Neural cell (in vitro differentiated cells): ENCODE results near the gene C6orf120. TPM values are rescaled to one million over a fixed set of nuclear protein-coding genes. Genes with fewer than 3 reads are reported as not detected.

Experiments
- H2AFZ ChIP-seq: fragments of 200-600, 300-800 bp; sonication (generic), shearing (Covaris generic); 2 replicates; pipeline ENCODE4 v1.6.0; 2014; ENCODE audit warnings: low read depth, mild to moderate bottlenecking, antibody characterized with exemption, low read length, moderate library complexity
- H3F3A ChIP-seq: fragments of 200-600 bp; shearing (Covaris generic); 2 replicates; pipeline ENCODE4 v1.6.1; 2016; ENCODE audit warnings: mild to moderate bottlenecking, moderate library complexity, mixed read lengths, antibody characterized with exemption, low read length; ENCODE audit not compliant: insufficient read depth, poor library complexity, severe bottlenecking
- H3K27ac ChIP-seq: fragments of 200-600, 300-800 bp; sonication (generic), shearing (Covaris generic); 2 replicates; pipeline ENCODE4 v1.5.1; 2014; ENCODE audit warnings: mild to moderate bottlenecking, low read length, moderate library complexity
- H3K27me3 ChIP-seq: fragments of 300-800, 200-600 bp; sonication (generic), shearing (Covaris generic); 2 replicates; pipeline ENCODE4 v1.6.0; 2014; ENCODE audit warnings: mild to moderate bottlenecking, low read depth, low read length, moderate library complexity; ENCODE audit not compliant: insufficient read depth
- H3K36me3 ChIP-seq: fragments of 300-800, 200-600 bp; sonication (generic), shearing (Covaris generic); 2 replicates; pipeline ENCODE4 v1.5.1; 2014; ENCODE audit warnings: mild to moderate bottlenecking, antibody characterized with exemption, low read length, moderate library complexity; ENCODE audit not compliant: insufficient read depth
- H3K4me2 ChIP-seq: fragments of 300-800, 200-600 bp; sonication (generic), shearing (Covaris generic); 2 replicates; pipeline ENCODE4 v1.6.0; 2014; ENCODE audit warnings: mild to moderate bottlenecking, low read length
- H3K4me3 ChIP-seq: fragments of 300-800, 200-600 bp; sonication (generic), shearing (Covaris generic); 2 replicates; pipeline ENCODE4 v1.5.1; 2014; ENCODE audit warnings: mild to moderate bottlenecking, low read length, moderate library complexity
- H3K79me2 ChIP-seq: fragments of 200-600 bp; shearing (Covaris generic); replicated peaks from 2 replicates; pipeline ENCODE4 v1.6.0; 2014; ENCODE audit warnings: mild to moderate bottlenecking, low read length, moderate library complexity; ENCODE audit not compliant: insufficient read depth
- H3K9ac ChIP-seq: fragments of 300-800, 200-600 bp; sonication (generic), shearing (Covaris generic); 2 replicates; pipeline ENCODE4 v1.6.1; 2016; ENCODE audit warnings: mild to moderate bottlenecking, low read length, mixed read lengths
- H3K9me2 ChIP-seq: fragments of 200-600 bp; shearing (Covaris generic); 2 replicates; pipeline ENCODE4 v1.6.1; 2016; ENCODE audit warnings: mild to moderate bottlenecking, low read length, mixed read lengths; ENCODE audit not compliant: insufficient read depth
- H3K9me3 ChIP-seq: fragments of 200-600, 300-800 bp; sonication (generic), shearing (Covaris generic); 2 replicates; pipeline ENCODE4 v1.6.1; 2016; ENCODE audit warnings: mild to moderate bottlenecking, mixed run types, low read length, moderate library complexity, mixed read lengths
- H4K20me1 ChIP-seq: fragments of 200-600 bp; shearing (Covaris generic); 2 replicates; pipeline ENCODE4 v1.6.1; 2016; ENCODE audit warnings: mild to moderate bottlenecking, mixed run types; ENCODE audit not compliant: insufficient read depth
- EP300 ChIP-seq: fragments of 450-650 bp; conservative IDR thresholded peaks from 2 replicates; pipeline ENCODE4 v1.6.1; 2014; ENCODE audit warnings: antibody characterized with exemption, mild to moderate bottlenecking, moderate library complexity; ENCODE audit not compliant: poor library complexity, severe bottlenecking
- EZH2 ChIP-seq: fragments of 200-600, 300-800 bp; shearing (Covaris generic), sonication (generic); IDR thresholded peaks from 2 replicates; pipeline ENCODE4 v1.6.1; 2014; ENCODE audit warnings: antibody characterized with exemption, low read length, borderline replicate concordance, mild to moderate bottlenecking; ENCODE audit not compliant: insufficient read depth, poor library complexity, severe bottlenecking
- MXI1 ChIP-seq: fragments of 450-650 bp; conservative IDR thresholded peaks from 2 replicates; pipeline ENCODE4 v1.6.1; 2014; ENCODE audit warnings: antibody characterized with exemption, mild to moderate bottlenecking; ENCODE audit not compliant: poor library complexity, severe bottlenecking
- POLR2AphosphoS5 ChIP-seq: IDR thresholded peaks from 2 replicates; pipeline ENCODE4 v1.6.1; 2012
- RAD21 ChIP-seq: fragments of 450-650 bp; conservative IDR thresholded peaks from 2 replicates; pipeline ENCODE4 v1.6.1; 2014; ENCODE audit warnings: antibody characterized with exemption, mild to moderate bottlenecking, moderate library complexity
- SMC3 ChIP-seq: fragments of 450-650 bp; conservative IDR thresholded peaks from 2 replicates; pipeline ENCODE4 v1.6.1; 2014; ENCODE audit warnings: antibody characterized with exemption, mild to moderate bottlenecking, moderate library complexity; ENCODE audit not compliant: poor library complexity
- TAF1 ChIP-seq: IDR thresholded peaks from 2 replicates; pipeline ENCODE4 v1.6.1; 2012; ENCODE audit warnings: low read depth
- polyA plus RNA-seq: library from polyadenylated mRNA; depleted of rRNA; stranded (reverse); fragments of >200 nt; gene quantifications from 2 replicates; pipeline ENCODE4 v1.2.3, GENCODE V29; 2014
- TF ChIP-seq, protein P1 (sequence below): IDR thresholded peaks from 2 replicates; pipeline ENCODE4 v1.6.1; 2012; ENCODE audit warnings: borderline replicate concordance
- TF ChIP-seq, protein P2 (sequence below): fragments of 450-650 bp; IDR thresholded peaks from 2 replicates; pipeline ENCODE4 v1.5.1; 2014; ENCODE audit warnings: antibody characterized with exemption, mild to moderate bottlenecking, moderate library complexity; ENCODE audit not compliant: poor library complexity, severe bottlenecking

The C6orf120 gene
- polyA plus RNA-seq, 1 donor from 2014 or later: 17.8 TPM

DNA sequence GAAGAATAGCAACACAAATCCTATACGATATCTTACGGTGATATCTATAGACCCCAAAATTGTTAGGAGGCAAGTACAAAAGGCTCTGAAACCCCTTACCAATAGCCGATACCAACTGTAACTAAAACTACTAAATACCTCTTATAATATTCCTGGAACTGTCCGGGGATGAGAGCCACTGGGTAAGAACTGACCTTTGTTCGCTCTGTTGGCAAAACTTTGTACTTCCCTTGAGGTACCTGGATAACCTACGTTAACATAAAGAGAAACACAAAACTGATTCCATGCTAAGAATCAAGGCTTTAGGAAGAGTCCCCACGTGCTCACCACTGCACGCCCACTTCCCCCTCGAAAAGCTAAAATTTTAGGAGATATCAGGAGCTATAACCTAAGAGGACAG is 12.7 kb downstream of the C6orf120 start:
- TF ChIP-seq, protein P1, sequence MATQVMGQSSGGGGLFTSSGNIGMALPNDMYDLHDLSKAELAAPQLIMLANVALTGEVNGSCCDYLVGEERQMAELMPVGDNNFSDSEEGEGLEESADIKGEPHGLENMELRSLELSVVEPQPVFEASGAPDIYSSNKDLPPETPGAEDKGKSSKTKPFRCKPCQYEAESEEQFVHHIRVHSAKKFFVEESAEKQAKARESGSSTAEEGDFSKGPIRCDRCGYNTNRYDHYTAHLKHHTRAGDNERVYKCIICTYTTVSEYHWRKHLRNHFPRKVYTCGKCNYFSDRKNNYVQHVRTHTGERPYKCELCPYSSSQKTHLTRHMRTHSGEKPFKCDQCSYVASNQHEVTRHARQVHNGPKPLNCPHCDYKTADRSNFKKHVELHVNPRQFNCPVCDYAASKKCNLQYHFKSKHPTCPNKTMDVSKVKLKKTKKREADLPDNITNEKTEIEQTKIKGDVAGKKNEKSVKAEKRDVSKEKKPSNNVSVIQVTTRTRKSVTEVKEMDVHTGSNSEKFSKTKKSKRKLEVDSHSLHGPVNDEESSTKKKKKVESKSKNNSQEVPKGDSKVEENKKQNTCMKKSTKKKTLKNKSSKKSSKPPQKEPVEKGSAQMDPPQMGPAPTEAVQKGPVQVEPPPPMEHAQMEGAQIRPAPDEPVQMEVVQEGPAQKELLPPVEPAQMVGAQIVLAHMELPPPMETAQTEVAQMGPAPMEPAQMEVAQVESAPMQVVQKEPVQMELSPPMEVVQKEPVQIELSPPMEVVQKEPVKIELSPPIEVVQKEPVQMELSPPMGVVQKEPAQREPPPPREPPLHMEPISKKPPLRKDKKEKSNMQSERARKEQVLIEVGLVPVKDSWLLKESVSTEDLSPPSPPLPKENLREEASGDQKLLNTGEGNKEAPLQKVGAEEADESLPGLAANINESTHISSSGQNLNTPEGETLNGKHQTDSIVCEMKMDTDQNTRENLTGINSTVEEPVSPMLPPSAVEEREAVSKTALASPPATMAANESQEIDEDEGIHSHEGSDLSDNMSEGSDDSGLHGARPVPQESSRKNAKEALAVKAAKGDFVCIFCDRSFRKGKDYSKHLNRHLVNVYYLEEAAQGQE: no peak
- TF ChIP-seq POLR2AphosphoS5 (no peak), EP300 (no peak), EZH2 (no peak), TAF1 (no peak), SMC3 (no peak), RAD21 (no peak), MXI1 (no peak)
- TF ChIP-seq, protein P2, sequence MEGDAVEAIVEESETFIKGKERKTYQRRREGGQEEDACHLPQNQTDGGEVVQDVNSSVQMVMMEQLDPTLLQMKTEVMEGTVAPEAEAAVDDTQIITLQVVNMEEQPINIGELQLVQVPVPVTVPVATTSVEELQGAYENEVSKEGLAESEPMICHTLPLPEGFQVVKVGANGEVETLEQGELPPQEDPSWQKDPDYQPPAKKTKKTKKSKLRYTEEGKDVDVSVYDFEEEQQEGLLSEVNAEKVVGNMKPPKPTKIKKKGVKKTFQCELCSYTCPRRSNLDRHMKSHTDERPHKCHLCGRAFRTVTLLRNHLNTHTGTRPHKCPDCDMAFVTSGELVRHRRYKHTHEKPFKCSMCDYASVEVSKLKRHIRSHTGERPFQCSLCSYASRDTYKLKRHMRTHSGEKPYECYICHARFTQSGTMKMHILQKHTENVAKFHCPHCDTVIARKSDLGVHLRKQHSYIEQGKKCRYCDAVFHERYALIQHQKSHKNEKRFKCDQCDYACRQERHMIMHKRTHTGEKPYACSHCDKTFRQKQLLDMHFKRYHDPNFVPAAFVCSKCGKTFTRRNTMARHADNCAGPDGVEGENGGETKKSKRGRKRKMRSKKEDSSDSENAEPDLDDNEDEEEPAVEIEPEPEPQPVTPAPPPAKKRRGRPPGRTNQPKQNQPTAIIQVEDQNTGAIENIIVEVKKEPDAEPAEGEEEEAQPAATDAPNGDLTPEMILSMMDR: no peak
- no peaks in the 10 kb centered on the region for H3K9me3 ChIP-seq
- H3K9me2 ChIP-seq: no peaks in the 10 kb centered on the region
- H3K4me3 ChIP-seq: no peak overlapping the region
- no peak overlapping the region for H3K4me2 ChIP-seq
- H4K20me1 ChIP-seq: no peaks in the 10 kb centered on the region
- H2AFZ ChIP-seq: no peak overlapping the region
- H3K27me3 ChIP-seq: no peaks in the 10 kb centered on the region
- no peak overlapping the region for H3K27ac ChIP-seq
- H3K9ac ChIP-seq: no peak overlapping the region
- peaks cover 3% of the 10 kb centered on the region for H3K36me3 ChIP-seq
- no peaks in the 10 kb centered on the region for H3F3A ChIP-seq
- H3K79me2 ChIP-seq: peaks cover 20% of the 10 kb centered on the region

DNA sequence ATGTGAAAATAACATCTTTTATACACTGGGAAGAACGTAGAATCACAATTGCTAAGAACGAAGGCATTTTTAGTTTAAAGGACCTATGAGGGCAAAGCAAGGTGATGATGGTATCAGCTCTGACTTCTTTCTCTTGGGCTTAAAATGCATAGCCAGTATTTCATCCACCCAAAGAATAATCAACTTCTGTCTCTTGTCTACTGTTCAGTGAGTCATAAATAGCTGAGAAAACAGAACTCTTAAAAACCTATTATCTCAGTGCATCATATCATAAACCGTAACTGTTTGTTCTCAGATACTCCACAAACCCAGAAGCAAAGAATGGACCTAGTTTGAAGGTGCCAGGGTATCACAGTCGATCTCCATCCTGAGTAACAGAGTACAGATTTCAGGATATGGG is 17.2 kb downstream of the C6orf120 start:
- TF ChIP-seq RAD21: no peak
- no peak for TF ChIP-seq EP300
- TF ChIP-seq POLR2AphosphoS5: no peak
- TF ChIP-seq, protein P2: no peak
- TF ChIP-seq, protein P1: no peak
- TF ChIP-seq EZH2: no peak
- TF ChIP-seq MXI1: no peak
- no peak for TF ChIP-seq TAF1
- Histone ChIP-seq H3K27ac (no peak overlapping the region), H2AFZ (no peak overlapping the region), H3K9me2 (no peaks in the 10 kb centered on the region), H3F3A (peaks cover 9% of the 10 kb centered on the region), H4K20me1 (peaks cover 10% of the 10 kb centered on the region), H3K79me2 (peaks cover 55% of the 10 kb centered on the region), H3K4me2 (no peak overlapping the region), H3K27me3 (no peaks in the 10 kb centered on the region), H3K9ac (no peak overlapping the region), H3K36me3 (no peaks in the 10 kb centered on the region), H3K9me3 (no peaks in the 10 kb centered on the region), H3K4me3 (no peak overlapping the region)
